HCT116 (cell line): ENCODE measurements around the gene MTA1.

Experiments
- JUND ChIP-seq: IDR thresholded peaks from 2 replicates; pipeline ENCODE4 v1.6.1; 2012
- SRF ChIP-seq: IDR thresholded peaks from 2 replicates; pipeline ENCODE4 v1.6.1; 2012; ENCODE audit warnings: low read depth
- TF ChIP-seq, protein P1 (sequence below), 3 experiments: fragments of 200-600 bp in 1 of 3; sonication (generic) in 1 of 3; IDR thresholded peaks in 2 of 3; conservative IDR thresholded peaks in 1 of 3; 2 replicates each; pipeline ENCODE4 v1.5.1; 2012 to 2017; ENCODE audit warnings: low read depth in 2 of 3, low read length in 2 of 3, antibody characterized with exemption in 1 of 3, borderline replicate concordance in 1 of 3, control low read depth in 1 of 3, mild to moderate bottlenecking in 1 of 3, mixed read lengths in 1 of 3, mixed run types in 1 of 3, moderate library complexity in 1 of 3; ENCODE audit not compliant: insufficient read depth in 1 of 3

DNA sequence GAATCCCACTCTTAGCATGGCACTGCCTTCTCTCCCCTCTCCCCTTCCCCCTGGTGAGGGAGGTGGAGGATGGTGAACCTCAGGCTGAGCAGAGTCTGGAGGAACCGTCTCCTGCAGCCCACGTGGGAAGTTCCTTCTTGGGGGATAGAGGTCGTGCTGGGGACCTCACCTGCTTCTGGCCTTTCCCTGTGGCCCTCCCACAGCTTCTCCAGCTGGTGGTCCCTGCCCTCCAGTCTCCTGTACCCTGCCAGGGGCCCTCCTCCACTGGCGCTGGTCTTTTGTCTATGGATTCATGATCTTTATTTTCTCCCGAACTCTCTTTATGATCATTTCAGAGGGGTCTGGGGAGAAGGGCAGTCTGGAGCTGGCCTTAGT is 9.0 kb upstream of the MTA1 start:
- TF ChIP-seq, protein P1, sequence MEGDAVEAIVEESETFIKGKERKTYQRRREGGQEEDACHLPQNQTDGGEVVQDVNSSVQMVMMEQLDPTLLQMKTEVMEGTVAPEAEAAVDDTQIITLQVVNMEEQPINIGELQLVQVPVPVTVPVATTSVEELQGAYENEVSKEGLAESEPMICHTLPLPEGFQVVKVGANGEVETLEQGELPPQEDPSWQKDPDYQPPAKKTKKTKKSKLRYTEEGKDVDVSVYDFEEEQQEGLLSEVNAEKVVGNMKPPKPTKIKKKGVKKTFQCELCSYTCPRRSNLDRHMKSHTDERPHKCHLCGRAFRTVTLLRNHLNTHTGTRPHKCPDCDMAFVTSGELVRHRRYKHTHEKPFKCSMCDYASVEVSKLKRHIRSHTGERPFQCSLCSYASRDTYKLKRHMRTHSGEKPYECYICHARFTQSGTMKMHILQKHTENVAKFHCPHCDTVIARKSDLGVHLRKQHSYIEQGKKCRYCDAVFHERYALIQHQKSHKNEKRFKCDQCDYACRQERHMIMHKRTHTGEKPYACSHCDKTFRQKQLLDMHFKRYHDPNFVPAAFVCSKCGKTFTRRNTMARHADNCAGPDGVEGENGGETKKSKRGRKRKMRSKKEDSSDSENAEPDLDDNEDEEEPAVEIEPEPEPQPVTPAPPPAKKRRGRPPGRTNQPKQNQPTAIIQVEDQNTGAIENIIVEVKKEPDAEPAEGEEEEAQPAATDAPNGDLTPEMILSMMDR (IDR thresholded peaks at IDR 0.05 in 2 of 3, conservative IDR thresholded peaks at IDR 0.05 in 1 of 3; ENCODE audit: borderline replicate concordance in 1 of 3, insufficient read depth in 1 of 3, low read depth in 2 of 3, low read length in 2 of 3): no peak
- TF ChIP-seq SRF (no peak), JUND (no peak)
